Calu3 (cell line): Measurements from ENCODE around the gene CLCNKB. TPM values are rescaled to one million over a fixed set of nuclear protein-coding genes. Genes with fewer than 3 reads are reported as not detected.
A peak's percentile ranks its signal among the peaks of the same experiment; 100 is the strongest.

Experiments used
- BruUV-seq: library from RNA; stranded (reverse); fragments of 400-500 nt; replicated peaks from 2 replicates; lab custom pipeline; 2021; lab: Mats Ljungman, UMichigan
- CTCF ChIA-PET: fragments of 300-600 bp; sonication (Branson Sonifier 250); formaldehyde crosslinking; loops from one replicate; lab custom pipeline; 2022; ENCODE audit warnings: antibody characterized with exemption; lab: Charles Lee
- DNase-seq: peaks from one replicate; pipeline ENCODE4 v3.0.0; 2022
- H3K27ac Mint-ChIP-seq: one replicate; pipeline ENCODE4 v1.8.0; 2022; ENCODE audit warnings: mixed read lengths; ENCODE audit not compliant: unreplicated experiment
- H3K27me3 Mint-ChIP-seq: one replicate; pipeline ENCODE4 v1.8.0; 2022; ENCODE audit warnings: mixed read lengths; ENCODE audit not compliant: unreplicated experiment
- H3K36me3 Mint-ChIP-seq: one replicate; pipeline ENCODE4 v1.8.0; 2022; ENCODE audit warnings: mild to moderate bottlenecking, moderate library complexity, mixed read lengths; ENCODE audit not compliant: insufficient read depth, unreplicated experiment
- H3K4me1 Mint-ChIP-seq: one replicate; pipeline ENCODE4 v1.8.0; 2022; ENCODE audit warnings: mild to moderate bottlenecking, low read depth, mixed read lengths; ENCODE audit not compliant: unreplicated experiment
- H3K4me3 Mint-ChIP-seq: one replicate; pipeline ENCODE4 v1.8.0; 2022; ENCODE audit warnings: mild to moderate bottlenecking, low read depth, moderate library complexity, mixed read lengths; ENCODE audit not compliant: unreplicated experiment
- H3K9me3 Mint-ChIP-seq: one replicate; pipeline ENCODE4 v1.8.0; 2022; ENCODE audit warnings: low read depth, mixed read lengths; ENCODE audit not compliant: unreplicated experiment
- CTCF ChIP-seq: fragments of 200-600 bp; IDR thresholded peaks from one replicate; pipeline ENCODE4 v1.8.0; 2022; ENCODE audit warnings: antibody characterized with exemption; ENCODE audit not compliant: unreplicated experiment
- intact Hi-C: fragments of 100-400 bp; cut with micrococcal nuclease; formaldehyde crosslinking; loops from one replicate; pipeline ENCODE4 v1.10.0; 2022; ENCODE audit not compliant: unreplicated experiment
- total RNA-seq: library from RNA; stranded (reverse); gene quantifications from 2 replicates; pipeline ENCODE4 v1.2.3, GENCODE V29; 2022

The CLCNKB gene
- total RNA-seq, 1 experiment from 2014 or later = not detected

GRCh38 chr1:16067933-16068332 is 24.4 kb downstream of the CLCNKB start:
- BruUV-seq = no TSS peak

DNA sequence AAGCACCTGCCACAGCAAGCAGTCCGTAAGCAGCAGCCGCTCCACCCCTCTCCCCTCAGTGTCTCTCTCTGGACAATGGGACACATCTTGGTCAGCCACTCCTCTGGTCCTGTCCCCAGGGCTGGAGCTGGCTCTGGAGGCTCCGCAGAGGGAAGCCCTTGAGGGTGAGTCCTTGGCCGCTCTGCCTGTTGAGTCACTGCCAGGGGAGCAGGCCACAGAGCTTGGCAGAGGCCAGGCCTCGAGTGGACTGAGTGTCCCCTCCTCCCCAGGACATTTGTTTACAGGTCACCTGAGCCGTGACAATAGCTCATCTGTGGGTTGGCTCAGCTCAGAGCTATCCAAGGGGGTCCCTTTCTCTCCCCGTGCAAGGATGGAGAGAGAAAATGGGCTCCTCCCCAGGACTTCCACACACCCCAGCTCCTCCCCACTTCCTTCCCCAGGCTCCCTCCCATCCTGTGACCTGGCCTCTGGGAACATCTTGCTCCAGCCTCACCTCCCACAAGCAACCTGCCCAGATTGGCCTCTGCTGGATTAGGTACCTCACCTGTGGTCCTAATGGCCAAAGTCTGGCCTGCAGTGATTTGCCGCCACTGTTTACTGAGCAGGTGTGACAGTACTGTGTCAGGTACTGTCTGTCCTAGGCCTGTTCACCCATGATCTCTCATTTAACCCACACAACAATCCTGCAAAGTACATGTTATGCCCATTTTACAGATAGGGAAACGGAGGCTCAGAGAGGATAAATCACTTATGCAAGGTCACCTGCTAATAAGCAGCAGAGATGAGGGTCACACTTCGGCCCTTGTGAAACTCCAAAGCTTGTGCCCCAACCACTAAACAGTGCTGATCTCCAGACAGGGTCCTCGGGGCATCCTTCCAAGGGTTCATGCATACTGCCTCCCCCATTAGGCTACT is 25.0 kb downstream of the CLCNKB start:
- no peak overlapping the region for H3K4me3 Mint-ChIP-seq
- CTCF ChIA-PET = no interaction called here
- H3K27ac Mint-ChIP-seq = no peak overlapping the region
- no peaks in the 10 kb centered on the region for H3K9me3 Mint-ChIP-seq
- H3K36me3 Mint-ChIP-seq = no peaks in the 10 kb centered on the region
- intact Hi-C loops = no loop called here
- BruUV-seq = no TSS peak
- H3K27me3 Mint-ChIP-seq = peaks cover 22% of the 10 kb centered on the region
- no peak for DNase-seq
- no peak for TF ChIP-seq CTCF
- H3K4me1 Mint-ChIP-seq = peaks cover 21% of the 10 kb centered on the region

More at GRCh38 chr1:16067933-16068332, 24.4 kb downstream of the CLCNKB start:
- H3K36me3 Mint-ChIP-seq = no peaks in the 10 kb centered on the region
- H3K4me1 Mint-ChIP-seq = peaks cover 21% of the 10 kb centered on the region
- no peaks in the 10 kb centered on the region for H3K9me3 Mint-ChIP-seq
- intact Hi-C loops = no loop called here
- no peak for DNase-seq
- CTCF ChIA-PET = no interaction called here
- no peak overlapping the region for H3K4me3 Mint-ChIP-seq
- H3K27me3 Mint-ChIP-seq = peaks cover 24% of the 10 kb centered on the region
- TF ChIP-seq CTCF = no peak
- H3K27ac Mint-ChIP-seq = peak overlapping the region; percentile 67

DNA sequence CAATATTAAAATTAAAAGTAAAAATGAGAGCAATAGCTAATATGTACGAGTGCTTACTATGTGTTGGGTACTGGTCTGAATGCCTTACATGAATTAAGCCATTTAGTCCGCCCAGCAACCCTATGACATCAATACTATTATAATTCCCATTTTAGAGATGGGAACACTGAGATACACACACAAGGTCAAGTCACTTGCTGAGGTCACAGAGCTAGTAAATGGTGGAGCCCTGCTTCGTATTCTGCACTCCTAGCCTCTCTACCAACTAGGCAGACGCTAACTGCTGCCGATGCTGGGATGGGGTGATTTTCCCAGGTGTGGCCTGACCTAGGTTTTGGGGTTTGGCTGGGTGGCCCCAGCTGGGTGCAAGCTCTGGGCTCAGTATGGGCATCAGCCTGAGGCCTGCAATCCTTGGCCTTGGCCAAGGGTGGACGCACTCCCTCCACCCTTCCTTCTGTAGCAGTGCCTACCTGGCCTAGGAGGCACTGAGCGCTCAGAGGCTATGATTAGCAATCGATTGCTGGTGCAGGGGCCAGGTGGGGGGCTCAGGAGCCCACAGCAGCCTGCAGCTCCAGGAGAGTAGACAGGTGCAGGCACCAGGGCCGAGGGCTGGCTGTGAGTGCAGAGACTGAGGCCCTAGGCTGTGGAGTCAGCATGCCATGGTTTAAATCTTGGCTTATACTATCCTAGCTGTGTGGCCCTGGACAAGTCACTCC is 27.2 kb downstream of the CLCNKB start:
- CTCF ChIA-PET = interaction anchor here (0.5 kb wide), 1 partner anchor 109 kb away, joined by 3 read pairs; no protein-coding TSS in a partner anchor
- peaks cover under 1% of the 10 kb centered on the region for H3K27me3 Mint-ChIP-seq

More for the DNA sequence above, 27.2 kb downstream of the CLCNKB start:
- BruUV-seq = no TSS peak
- Mint-ChIP-seq H3K9me3 (no peaks in the 10 kb centered on the region), H3K4me1 (peaks cover 16% of the 10 kb centered on the region), H3K27ac (no peak overlapping the region), H3K36me3 (no peaks in the 10 kb centered on the region), H3K4me3 (no peak overlapping the region)
- no peak for DNase-seq
- TF ChIP-seq CTCF = no peak
- intact Hi-C loops = no loop called here
